ENCODE data around the gene PRR18.

PRR18 gene

GRCh38 chr6:166300357-166300987 lies 7.7 kb downstream of the PRR18 start:
- H3K36me3 ChIP-seq (ENCODE audit: insufficient read depth) = no peaks in the 10 kb centered on the region
- H3K4me2 ChIP-seq = no peak overlapping the region
- H3K79me2 ChIP-seq (ENCODE audit: insufficient read depth, low read depth) = no peaks in the 10 kb centered on the region
- H3K27me3 ChIP-seq (ENCODE audit: insufficient read depth, low read depth) = no peaks in the 10 kb centered on the region
- H4K20me1 ChIP-seq (ENCODE audit: insufficient read depth) = no peaks in the 10 kb centered on the region
- no peak overlapping the region for H3K9ac ChIP-seq
- no peaks in the 10 kb centered on the region for H3K4me1 ChIP-seq (ENCODE audit: low read depth, poor library complexity, severe bottlenecking)
- no peak overlapping the region for H3K27ac ChIP-seq
- no peak for TF ChIP-seq CTCF (conservative IDR thresholded peaks at IDR 0.05; ENCODE audit: low read depth, low read length)
- no peak overlapping the region for H3K4me3 ChIP-seq (IDR thresholded peaks at IDR 0.05; ENCODE audit: insufficient read depth, low read depth, low read length)
- no peak overlapping the region for H2AFZ ChIP-seq (ENCODE audit: low read depth)

- no peak overlapping the region for H2AFZ ChIP-seq (ENCODE audit: low read depth)
- H3K27me3 ChIP-seq (ENCODE audit: insufficient read depth, low read depth) = no peaks in the 10 kb centered on the region
- no peak overlapping the region for H3K4me2 ChIP-seq
- H3K27ac ChIP-seq = no peak overlapping the region
- H3K36me3 ChIP-seq (ENCODE audit: insufficient read depth) = no peaks in the 10 kb centered on the region
- H3K79me2 ChIP-seq (ENCODE audit: insufficient read depth, low read depth) = no peaks in the 10 kb centered on the region
- H3K9ac ChIP-seq = no peak overlapping the region
- H4K20me1 ChIP-seq (ENCODE audit: insufficient read depth) = no peaks in the 10 kb centered on the region
- H3K4me3 ChIP-seq (IDR thresholded peaks at IDR 0.05; ENCODE audit: insufficient read depth, low read depth, low read length) = no peak overlapping the region
- no peak for TF ChIP-seq CTCF (conservative IDR thresholded peaks at IDR 0.05; ENCODE audit: low read depth, low read length)
- no peaks in the 10 kb centered on the region for H3K4me1 ChIP-seq (ENCODE audit: low read depth, poor library complexity, severe bottlenecking)
Observed at GRCh38 chr6:166297606-166298005, 10.6 kb downstream of the PRR18 start.

- H3K27ac ChIP-seq = no peak overlapping the region
- H3K9ac ChIP-seq = no peak overlapping the region
- H3K79me2 ChIP-seq (ENCODE audit: insufficient read depth, low read depth) = no peaks in the 10 kb centered on the region
- H3K4me3 ChIP-seq (IDR thresholded peaks at IDR 0.05; ENCODE audit: insufficient read depth, low read depth, low read length) = no peak overlapping the region
- H3K36me3 ChIP-seq (ENCODE audit: insufficient read depth) = no peaks in the 10 kb centered on the region
- TF ChIP-seq CTCF (conservative IDR thresholded peaks at IDR 0.05; ENCODE audit: low read depth, low read length) = no peak
- no peaks in the 10 kb centered on the region for H4K20me1 ChIP-seq (ENCODE audit: insufficient read depth)
- no peak overlapping the region for H2AFZ ChIP-seq (ENCODE audit: low read depth)
- no peaks in the 10 kb centered on the region for H3K4me1 ChIP-seq (ENCODE audit: low read depth, poor library complexity, severe bottlenecking)
- H3K4me2 ChIP-seq = no peak overlapping the region
- H3K27me3 ChIP-seq (ENCODE audit: insufficient read depth, low read depth) = no peaks in the 10 kb centered on the region
Observed at GRCh38 chr6:166296035-166296883, 11.9 kb downstream of the PRR18 start.

- no peaks in the 10 kb centered on the region for H3K79me2 ChIP-seq (ENCODE audit: insufficient read depth, low read depth)
- H3K27me3 ChIP-seq (ENCODE audit: insufficient read depth, low read depth) = no peaks in the 10 kb centered on the region
- H3K4me2 ChIP-seq = no peak overlapping the region
- no peaks in the 10 kb centered on the region for H3K4me1 ChIP-seq (ENCODE audit: low read depth, poor library complexity, severe bottlenecking)
- H3K36me3 ChIP-seq (ENCODE audit: insufficient read depth) = no peaks in the 10 kb centered on the region
- H3K4me3 ChIP-seq (IDR thresholded peaks at IDR 0.05; ENCODE audit: insufficient read depth, low read depth, low read length) = no peak overlapping the region
- H3K27ac ChIP-seq = no peak overlapping the region
- no peaks in the 10 kb centered on the region for H4K20me1 ChIP-seq (ENCODE audit: insufficient read depth)
- TF ChIP-seq CTCF (conservative IDR thresholded peaks at IDR 0.05; ENCODE audit: low read depth, low read length) = no peak
- H3K9ac ChIP-seq = no peak overlapping the region
- no peak overlapping the region for H2AFZ ChIP-seq (ENCODE audit: low read depth)
Observed at GRCh38 chr6:166293731-166294584, 14.2 kb downstream of the PRR18 start.

Data from KMS-11 (cell line).